HTR-8/SVneo (cell line): ENCODE data around the gene SCUBE1.
A peak's percentile ranks its signal among the peaks of the same experiment; 100 is the strongest.

Source experiments
- DNase-seq: peaks from one replicate; pipeline ENCODE4 v3.0.0; 2011; ENCODE audit warnings: low spot score, mixed read lengths; ENCODE audit not compliant: insufficient read length
- FAIRE-seq: peaks from 2 replicates; lab custom pipeline; 2011; peaks lifted over from hg19 to GRCh38; lab: Jason Lieb, UNC

Gene SCUBE1

DNA sequence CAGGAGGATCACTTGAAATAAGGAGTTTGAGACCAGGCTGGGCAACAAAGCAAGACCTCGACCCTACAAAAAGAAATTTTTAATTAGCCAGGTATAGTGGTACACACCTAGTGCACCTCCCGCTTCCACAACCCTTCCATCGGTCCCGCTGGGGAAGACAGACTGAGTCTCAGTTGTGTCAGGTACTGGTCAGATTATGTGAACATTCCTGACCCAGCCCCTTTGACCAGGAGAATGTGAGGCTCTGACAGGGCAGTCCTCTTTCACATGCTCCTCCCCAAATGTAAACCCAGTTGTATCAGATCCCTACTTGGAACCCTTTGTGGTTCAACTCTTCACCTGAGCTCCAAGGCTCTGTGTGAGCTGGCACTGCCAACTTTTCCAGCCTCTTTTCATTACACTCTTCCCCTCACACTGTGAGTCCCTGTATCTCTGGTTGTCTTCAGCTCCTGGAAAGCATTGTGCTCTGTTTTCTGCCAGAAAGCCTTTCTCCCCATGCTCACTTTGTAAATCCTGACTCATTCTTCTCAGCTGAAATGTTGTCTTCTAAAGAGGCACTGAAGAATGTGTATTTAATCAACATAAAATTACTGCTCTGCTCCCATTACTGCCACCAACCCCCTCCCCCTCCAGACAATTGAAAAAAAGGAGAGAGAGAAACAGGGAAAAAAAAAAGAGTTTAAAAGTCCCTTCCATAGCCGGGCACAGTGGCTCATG lies 154.2 kb downstream of the SCUBE1 start:
- no peak for DNase-seq
- no peak for FAIRE-seq

DNA sequence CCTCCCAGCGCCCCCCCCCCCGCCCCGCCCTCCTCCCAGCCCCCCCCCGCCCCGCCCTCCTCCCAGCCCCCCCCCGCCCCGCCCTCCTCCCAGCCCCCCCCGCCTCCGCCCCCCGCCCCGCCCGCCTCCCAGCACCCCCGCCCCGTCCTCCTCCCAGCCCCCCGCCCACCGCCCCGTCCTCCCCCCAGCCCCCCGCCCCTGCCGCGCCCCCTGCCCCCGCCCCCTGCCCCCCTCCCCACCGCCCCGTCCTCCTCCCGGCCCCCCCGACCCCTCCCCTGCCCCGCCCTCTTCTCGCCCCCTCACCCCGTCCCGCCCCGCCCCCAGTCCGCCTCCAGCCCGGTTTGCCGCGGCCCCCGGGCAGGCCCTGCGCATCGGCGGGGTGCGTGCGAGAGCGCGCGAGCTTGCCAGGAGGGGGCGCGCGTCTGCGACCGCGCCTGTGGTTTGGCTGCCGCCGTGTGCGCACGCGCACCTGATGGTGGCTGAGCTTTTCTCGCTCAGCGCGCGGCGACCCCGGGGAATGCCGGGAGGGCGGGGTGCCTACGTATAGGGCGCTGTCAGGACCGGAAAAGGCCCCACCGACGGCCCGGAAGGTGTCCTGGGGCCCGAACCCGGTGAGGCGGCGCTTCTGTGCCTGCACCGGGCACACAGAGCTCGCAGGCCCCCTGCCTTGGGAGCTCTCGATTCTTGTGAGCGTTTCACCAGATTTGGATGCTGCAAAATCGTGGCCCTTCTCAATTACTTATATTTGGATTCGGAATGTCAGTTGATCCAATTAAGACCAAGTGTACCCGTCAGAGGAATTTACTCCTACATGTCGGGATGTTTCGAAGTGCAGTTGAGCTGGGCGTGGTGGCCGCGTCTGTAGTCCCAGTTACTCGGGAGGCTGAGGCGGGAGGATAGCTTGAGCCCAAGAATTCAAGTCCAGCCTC lies 155.7 kb downstream of the SCUBE1 start:
- DNase-seq (peak; percentile 97), FAIRE-seq (peak; percentile 89)

DNA sequence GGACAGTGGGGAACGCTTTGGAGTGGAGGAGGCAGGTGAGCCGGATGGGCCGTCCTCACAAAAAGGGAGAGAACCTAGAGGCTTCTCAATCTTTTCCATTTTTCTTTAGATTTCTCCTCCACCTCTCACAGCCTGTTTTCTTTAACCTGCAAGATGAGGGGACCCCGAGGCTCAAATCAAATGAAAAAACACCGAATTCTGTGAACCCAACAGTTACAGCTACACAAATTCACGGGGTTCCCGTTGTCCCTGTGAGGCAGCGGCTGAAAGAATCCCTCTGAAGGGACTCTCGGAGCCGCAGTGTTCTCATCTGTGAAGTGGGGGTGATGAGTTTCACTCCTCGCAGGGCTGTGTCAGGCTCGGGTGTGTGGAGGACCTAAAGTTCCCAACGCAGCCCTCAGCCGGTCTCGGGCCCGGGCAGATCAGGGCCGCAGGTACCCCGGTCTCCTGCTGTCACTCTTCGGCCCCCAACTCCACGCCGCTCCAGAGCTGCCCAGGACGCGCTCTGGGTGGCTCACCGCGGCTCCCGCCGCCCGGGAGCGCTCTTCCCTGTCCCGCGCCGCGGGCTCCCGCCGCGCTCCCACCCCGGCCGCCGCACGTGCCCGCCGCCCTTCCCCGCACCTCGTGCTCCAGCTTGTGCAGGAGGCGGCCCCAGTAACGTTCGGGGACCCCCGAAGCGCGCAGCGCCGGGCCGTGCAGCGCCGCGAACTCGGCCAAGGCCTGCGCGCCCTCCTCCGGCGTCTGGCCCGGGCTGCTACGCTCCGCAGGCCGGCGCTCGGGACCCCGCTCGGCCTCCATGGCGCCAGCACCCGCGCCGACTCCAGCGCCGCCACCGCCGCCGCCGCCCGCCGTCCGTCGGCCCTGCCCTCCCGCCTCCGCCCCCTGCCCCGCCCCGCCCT lies 156.7 kb downstream of the SCUBE1 start, which contains the start of gene TTLL12:
Gene TTLL12, minus strand, starts transcription at position 863 of the 899 bp plus-strand sequence. Its CDS starts 65 bp downstream, at position 798.
- FAIRE-seq, result no peak

DNA sequence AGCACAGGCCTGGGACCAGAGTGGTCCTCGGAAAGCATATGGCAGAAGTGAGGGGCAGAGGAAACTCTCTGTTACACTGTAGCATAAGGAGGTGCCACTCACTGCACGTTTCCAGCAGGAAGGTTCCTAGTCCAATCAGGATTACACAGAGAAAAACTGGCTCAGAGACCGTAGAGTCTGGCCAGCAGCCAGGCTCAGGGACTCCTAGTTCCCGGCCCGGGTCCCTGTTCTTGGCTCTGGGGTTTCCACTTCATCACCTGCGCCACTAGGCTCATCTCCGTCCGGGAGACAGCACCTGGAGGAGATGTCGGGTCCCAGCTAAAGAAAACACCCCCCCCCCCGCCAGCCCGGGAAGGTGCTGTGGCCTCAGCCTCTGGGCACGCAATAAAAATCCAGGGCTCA lies 157.3 kb downstream of the SCUBE1 start:
- DNase-seq (peak; percentile 27), FAIRE-seq (no peak)

More for the DNA sequence above, 156.7 kb downstream of the SCUBE1 start, which contains the start of gene TTLL12:
- DNase-seq, result peak; percentile 69

DNA sequence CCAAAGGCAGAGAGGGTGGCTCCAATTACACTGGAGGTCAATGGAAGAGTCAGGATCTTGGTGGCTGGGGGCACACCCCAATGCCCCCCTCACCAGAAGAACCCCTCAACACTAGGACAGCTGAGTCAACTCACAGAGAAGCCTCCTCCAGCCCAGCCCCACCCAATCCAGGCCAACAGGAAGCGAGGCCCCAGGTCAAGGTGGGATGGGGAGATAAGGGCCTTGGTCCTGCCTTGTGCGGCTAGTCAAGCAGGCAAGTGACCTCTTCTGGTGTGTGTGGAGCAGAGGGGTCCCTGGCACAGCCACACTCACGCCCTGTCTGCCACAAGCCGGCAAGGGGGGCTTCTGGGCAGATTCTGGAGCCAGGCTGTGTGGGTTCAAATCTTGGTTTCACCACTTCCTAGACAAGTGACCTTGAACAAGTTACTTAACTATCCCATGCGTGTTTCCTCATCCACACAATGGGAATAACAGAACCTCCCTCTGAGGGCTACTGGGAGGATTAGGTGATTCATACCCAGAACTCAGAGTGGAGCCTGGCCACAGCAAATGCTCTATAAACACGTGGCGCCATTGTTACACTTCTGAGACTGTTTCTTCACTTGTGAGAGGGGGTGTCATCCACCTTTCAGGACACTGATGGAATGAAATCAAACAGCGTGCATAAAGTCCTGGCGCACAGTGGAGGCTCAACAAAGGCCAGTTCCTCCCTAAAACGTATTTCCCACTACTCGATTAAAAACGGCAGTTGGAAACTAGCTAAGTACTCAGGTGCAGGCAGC lies 159.5 kb downstream of the SCUBE1 start:
- DNase-seq (no peak), FAIRE-seq (no peak)

DNA sequence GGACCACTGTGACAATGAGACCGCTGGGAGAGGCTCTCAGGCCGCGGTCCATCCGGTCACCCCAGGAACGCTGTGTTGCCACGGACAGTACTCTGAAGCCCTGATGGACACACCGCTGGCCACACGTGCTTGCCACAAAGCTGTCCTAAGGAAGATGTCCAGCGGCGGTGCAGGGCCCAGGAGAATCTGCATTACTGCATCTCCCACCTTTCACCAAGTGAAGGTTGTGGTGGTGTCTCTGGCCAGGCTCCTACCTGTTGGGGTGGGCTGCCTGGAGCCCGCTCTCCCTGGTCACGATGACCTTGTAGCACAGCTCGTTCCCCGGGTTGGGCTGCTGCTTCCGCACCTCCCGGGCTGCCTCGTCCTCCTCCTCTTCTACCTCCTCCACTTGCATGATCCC lies 160.4 kb downstream of the SCUBE1 start:
- DNase-seq (no peak), FAIRE-seq (no peak)

DNA sequence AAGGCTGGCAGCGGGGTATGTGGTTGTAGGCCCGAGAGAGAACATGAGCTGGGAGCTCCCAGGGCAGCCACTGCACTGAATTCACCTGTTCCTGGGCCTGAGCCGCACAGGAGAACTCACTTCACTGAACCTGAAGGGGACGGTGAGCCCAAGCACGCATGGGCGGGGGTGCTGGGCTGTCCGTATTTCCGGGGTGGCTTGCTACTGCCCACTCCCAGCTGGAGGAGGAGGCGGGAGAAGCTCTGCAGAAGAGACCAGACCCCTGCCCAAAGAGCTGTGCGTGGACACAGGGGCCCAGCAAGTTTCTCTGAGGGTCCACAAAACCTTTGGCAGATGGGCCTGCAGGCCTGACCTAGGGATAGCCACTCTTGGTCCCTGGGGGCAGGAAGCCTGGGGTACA lies 161.1 kb downstream of the SCUBE1 start:
- FAIRE-seq (no peak), DNase-seq (no peak)

DNA sequence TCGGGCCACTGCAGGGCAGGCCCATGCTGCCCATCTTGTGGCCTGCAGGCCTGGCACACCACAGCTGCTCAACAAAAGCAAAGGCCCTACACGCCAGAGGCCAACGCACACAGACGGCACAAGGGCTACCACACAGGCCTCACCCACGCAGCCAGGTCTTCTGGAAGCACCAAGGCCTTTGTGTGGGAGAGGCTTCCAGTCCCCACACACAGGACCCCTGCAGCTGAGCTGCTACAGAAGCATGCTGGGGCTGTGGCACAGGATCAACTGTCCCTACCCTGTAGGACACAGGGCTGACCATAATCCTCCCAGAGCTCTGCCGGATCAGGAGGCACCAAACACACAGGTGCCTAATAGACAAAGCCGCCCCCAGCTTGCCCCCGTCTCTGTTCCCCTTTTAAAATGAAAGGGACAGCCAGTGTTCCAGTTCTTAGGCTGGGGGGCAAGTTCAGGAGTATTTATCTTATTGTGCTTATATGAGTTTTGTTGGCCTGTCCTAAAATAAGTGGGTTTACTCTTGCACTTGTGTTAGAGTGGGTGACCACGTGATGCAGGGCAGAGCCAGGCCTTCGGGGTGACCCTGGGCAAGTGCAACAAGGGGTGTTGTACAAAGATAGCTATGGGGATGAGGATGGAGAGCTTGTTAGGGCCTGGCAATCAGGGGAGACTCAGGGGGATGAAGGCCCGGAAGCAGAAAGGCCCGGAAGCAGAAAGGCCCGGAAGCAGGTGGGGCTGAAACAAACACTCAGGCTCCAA lies 161.7 kb downstream of the SCUBE1 start:
- no peak for FAIRE-seq

DNA sequence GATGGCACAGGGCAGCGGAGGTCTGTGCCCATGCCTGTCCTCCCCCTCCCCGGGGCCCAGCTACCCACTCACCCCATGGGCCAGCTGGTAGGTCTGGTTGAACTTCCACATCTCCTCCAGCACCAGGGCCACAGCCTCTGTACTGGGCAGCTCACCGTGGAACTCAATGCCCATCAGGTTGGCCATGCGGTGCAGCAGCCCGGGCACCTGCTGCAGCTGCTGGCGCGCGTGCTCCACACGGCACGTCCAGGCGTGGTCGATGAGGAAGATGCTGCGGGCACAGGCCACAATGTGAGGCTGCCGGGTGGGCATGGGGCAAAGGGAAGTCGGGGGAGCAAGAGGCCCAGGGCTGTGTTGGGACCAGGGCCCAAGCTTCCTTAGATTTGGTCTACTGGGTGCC lies 162.5 kb downstream of the SCUBE1 start:
- no peak for FAIRE-seq
- no peak for DNase-seq

More for the DNA sequence above, 161.7 kb downstream of the SCUBE1 start:
- no peak for DNase-seq

DNA sequence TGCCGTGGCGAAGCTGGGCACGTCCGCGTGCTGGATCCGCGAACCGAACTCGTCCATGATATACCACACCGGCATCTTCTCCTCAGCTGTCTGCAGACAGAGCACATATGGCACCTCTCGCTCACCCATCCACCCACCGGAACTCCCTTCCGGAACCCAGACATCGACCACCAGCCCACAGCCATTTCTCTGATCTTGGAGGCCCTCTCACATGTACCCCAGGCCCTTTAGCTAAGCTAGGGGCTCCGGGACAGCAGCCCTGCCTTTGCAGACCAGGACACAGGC lies 163.3 kb downstream of the SCUBE1 start:
- DNase-seq (no peak), FAIRE-seq (no peak)

DNA sequence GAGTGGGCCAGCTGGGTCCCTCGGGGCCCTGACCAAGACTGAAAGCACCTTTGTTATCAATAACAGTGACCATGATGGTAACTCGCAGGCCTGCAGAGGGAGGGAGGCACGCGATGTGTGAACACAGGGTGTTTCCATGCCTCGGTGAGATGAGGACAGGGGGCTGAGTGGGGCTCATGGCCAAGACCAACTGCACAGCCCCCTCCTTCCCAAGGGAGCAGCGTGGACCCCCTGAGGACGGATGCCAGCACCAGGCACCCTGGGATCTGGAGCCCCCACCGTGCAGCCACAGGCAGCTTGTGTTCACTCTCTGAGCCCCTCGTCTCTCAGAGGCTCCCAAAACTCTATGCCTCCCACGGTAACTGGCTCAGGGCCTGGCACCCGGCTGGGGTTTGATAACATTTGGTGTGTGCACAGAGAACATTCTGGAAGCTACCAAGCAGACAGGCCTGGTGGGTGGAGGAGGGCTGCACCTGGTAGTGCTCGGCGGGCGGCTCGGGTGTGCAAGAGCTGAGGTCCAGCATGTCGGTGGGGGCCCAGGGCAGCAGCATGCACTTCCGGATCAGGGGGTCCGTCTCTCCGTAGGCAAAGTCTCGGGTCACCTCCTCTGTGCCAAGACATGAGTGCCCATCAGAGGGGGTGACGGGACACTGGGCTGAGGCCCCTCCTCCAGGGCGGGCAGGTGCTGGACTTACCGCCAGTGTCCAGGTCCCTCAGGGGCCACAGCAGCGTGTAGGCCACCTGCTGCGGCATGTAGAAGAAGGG lies 163.8 kb downstream of the SCUBE1 start:
- DNase-seq (no peak), FAIRE-seq (no peak)

DNA sequence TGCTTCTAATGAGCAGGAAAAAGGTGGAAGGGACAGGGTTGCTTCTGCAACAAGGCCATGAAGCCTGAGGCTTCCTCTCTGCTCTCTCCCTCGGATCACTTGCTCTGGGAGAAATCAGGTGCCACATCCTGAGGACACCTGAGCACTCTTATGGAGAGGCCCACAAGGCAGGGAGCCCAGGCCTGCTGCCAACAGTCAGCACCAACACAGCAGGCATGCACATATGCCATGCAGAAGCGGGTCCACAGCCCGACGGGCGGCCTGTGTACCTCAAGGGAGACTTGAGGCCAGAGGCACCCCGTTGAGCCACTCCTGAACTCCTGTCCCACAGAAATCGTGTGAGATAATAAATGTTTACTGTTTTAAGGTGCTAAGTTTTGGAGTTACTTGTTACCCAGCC lies 165.7 kb downstream of the SCUBE1 start:
- FAIRE-seq (no peak), DNase-seq (no peak)

DNA sequence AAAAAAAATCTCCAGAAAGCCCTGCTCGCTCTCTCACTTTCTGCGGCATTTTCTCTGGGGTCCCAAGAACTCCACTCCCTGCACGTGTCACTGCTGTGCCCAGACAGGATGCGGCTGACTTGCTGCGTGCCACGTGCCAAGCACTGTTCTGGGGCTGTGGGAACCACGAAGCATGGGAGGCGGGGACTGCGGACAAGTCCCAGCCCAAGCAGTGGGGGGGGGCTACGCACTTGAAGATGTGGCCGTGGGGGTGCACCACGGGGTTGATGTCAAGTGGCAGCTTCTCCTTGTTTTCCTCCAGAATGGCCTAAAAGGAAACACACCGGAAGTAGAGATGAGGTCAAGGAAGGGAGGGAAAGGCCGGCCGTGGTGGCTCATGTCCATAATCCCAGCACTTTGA lies 167.1 kb downstream of the SCUBE1 start:
- DNase-seq, result no peak
- FAIRE-seq, result no peak

DNA sequence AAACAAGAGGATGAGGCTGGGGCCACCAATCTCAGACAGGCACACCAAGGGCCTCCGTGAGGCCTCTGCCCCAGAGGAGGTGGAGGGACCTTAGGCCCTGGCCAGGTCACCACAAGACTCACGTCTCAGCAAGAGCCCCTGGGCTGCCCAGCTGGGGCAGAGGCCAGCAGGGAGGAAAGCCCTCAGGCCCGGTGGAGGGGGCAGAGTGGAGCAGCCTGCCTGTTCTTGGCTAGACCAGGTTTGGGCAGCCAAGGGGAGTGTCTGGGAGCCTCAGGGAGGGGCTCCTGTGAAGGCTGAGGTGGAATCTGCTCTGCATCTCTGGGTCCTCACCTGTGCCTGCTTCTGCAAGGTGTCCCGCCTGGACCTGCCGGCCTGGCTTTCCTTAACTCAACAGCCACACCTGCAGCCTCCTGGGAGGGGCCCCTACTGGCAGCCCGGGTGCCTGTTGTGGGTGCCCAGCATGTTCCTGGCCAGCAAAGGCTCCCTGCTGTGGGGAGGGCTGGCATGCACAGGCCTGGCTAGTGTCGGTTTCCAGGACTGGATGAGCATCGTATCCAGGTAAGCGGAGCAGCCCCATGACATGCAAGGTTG lies 168.1 kb downstream of the SCUBE1 start:
- DNase-seq (no peak), FAIRE-seq (no peak)

DNA sequence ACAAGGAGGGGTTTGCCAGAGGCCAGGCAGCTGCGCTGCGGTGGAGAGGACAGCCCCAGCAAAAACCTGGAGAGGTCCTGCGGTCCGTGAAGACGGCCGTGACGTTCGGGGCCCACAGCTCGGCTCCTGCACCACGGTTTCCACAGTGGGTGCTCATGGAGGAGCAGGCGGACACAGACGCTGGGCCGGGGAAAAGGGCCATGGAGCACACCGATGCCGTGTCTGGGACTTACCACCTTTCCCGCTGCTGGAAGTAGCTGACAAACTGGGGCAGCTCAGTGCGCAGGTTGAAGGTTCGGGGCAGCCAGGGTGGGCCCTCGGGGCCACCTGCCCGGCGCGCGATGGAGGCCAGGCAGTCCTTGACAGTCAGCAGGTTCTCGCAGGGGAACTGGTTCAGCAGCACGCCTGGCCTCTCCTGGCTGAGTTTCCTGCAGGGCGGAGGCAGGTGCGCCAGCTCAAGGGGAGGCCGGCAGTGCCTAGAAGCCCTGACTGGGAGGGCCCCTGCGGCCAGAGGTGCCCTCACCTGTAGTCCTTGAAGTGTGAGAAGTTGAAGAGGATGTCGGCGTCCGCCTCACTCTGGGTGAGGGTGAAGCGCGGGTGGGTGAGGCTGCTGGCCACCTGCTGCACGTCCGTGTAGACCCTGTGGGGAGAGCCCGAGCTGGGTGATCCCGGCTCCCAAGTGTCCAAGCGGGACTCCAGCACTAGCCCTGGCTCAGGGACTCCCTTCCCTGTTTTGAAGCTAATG lies 169.0 kb downstream of the SCUBE1 start:
- FAIRE-seq, result no peak
- no peak for DNase-seq

DNA sequence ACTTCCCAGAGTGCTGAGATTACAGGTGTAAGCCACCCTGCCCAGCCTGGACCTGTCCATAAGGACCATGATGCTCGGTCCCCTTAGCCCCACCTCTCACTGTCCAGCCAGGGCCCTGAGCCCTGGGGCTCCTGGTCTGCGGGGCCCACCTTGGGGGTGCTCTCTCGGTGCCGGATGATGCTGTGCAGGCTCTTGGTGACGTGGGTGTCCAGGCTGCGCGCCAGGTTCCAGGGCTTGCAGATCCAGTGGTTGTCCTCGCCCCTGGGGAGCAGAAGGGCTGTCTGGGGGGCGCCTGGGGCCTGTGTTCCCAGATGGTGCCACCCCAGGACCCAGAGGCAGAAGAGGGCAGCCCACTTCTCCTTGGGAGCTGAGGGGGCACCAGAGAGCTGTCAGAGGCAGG lies 169.6 kb downstream of the SCUBE1 start:
- no peak for FAIRE-seq
- DNase-seq, result no peak

DNA sequence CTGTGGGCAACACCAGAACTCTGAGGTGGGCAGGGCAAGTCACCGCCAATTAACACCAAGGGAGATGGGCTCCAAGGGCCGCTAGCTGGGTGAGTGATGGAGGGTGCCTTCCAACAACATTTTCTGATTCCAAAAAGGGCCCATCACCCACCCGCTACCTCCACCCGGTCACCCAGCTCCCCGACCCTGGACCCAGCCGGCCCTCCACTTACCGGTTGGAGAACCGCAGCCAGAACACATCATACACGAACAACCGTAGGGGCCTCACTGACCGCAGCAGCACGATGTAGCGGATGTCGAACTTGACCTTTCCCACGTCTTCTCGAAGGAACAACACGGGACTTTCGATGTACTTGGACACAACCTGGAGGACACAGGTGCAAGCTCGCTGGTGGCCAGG lies 171.0 kb downstream of the SCUBE1 start:
- no peak for FAIRE-seq
- no peak for DNase-seq
